HK-2 (cell line): Measurements from ENCODE around the gene CCDC117.
A peak's percentile ranks its signal among the peaks of the same experiment; 100 is the strongest.
"Not testable (repeated sequence)": the region's sequence is repeated elsewhere in the genome, so short reads cannot be mapped to it uniquely, and the experiment has no call there.

ENCODE experiments used
- DNase-seq: peaks from one replicate; pipeline ENCODE4 v3.0.0-alpha.2; 2018; ENCODE audit not compliant: unreplicated experiment

The CCDC117 gene

GRCh38 chr22:28801845-28802594 lies 29.5 kb downstream of the CCDC117 start:
- no peak for DNase-seq

- DNase-seq, result no peak
These were observed 30.2 kb downstream of the CCDC117 start for GRCh38 chr22:28802595-28803123.

- not testable (repeated sequence) for DNase-seq
These were observed 32.9 kb downstream of the CCDC117 start for GRCh38 chr22:28805426-28805825.

- no peak for DNase-seq
These were observed 36.3 kb downstream of the CCDC117 start for GRCh38 chr22:28808716-28809355.

- no peak for DNase-seq
These were observed 38.5 kb downstream of the CCDC117 start for GRCh38 chr22:28810821-28811491.

DNA sequence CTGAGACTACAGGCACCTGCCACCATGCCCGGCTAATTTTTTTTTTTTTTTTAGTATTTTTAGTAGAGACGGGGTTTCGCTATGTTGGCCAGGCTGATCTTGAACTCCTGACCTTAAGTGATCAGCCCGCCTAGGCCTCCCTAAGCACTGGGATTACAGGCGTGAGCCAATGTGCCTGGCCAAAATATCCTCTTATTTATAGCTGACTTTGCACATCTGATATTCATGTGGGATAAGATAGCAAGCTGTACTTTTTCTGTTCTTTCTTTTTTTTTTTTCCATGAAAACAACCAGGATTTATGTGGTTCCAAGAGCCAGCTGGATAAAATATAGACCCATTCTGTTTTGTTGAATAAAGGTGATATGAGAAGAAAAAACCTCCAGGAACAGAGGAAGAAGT lies 40.0 kb downstream of the CCDC117 start:
- no peak for DNase-seq

- no peak for DNase-seq
These were observed 41.5 kb downstream of the CCDC117 start for GRCh38 chr22:28813772-28814518.

DNA sequence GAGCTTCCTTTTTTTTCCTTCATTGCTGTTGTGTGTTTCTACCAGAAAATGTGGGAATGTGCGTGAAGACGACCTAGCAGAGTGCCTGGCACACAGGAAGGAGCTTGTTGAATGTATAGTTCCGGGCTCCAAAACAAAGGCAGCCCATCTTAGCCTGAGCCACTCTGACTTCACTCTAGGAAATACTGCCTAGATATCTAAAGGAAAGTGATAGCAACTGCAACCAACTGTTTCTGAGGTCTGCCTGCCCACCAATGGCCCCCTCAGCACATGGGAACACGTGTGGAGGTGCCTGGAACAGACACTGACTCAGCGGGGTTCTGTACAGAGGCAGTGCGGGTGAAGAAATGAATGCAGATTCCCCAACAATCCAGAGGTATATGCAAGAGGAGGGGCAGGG lies 42.6 kb downstream of the CCDC117 start:
- no peak for DNase-seq

- no peak for DNase-seq
These were observed 43.2 kb downstream of the CCDC117 start for GRCh38 chr22:28815729-28816128.

DNA sequence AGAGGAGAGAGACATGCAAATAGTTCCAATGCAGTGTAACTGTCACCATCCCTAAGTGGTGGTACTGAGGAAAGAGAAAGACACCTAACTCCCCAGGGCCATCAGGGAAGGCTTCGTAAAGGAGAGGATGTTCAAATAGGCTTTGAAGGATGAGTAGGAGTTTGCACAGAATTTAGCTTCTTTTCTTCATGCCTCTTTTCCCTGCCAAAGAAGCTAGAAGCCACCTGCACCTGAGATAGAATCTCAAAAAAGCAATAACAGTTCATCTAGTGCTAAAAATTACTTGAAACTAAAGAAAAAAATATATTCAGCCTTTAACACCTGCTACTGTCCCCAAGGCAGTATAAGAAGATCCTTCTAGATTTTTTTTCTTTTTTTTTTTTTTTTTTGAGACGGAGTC lies 44.6 kb downstream of the CCDC117 start:
- DNase-seq, result no peak

- no peak for DNase-seq
These were observed 45.7 kb downstream of the CCDC117 start for GRCh38 chr22:28817919-28818859.

DNA sequence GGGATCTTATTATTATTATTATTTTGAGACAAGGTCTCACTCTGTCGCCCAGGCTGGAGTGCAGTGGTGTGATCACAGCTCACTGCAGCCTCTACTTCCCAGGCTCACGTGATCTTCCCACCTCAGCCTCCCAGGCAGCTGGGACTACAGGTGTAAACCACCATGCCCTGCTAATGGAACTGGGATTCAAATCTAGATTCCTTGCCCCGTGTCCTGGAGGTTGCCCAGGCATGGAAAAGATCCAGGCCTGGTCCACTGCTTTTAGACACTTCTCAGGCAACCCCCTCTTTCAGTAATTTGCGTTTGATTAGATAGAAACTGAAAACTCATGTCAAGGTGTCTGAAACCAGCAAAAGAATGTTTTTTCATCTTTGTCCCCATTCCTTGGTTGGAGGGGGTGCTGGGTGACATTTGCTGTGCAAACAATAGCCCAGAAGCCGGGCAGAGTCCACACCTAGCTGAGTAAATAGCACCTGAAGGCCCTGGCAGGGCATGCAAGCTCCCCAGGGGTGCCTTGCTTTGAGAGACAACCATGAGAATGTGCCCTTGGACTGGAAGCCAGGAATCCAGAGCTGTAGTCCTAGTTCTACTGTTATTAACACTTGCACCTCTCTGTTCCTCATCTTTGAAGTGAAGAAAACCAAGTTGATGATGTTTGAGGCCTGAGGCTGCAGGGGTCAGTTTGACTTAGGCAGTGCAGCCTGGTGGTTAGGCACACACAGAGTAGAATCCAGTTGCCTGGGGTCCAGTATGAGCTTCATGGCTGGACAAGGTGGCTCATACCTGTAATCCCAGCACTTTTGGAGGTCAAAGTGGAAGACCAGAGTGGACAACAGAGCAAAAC lies 47.0 kb downstream of the CCDC117 start:
- DNase-seq, result no peak

- DNase-seq, result no peak
These were observed 48.4 kb downstream of the CCDC117 start for GRCh38 chr22:28820885-28821284.

- DNase-seq, result no peak
These were observed 49.0 kb downstream of the CCDC117 start for GRCh38 chr22:28821452-28821851.

GRCh38 chr22:28822930-28823551 lies 50.5 kb downstream of the CCDC117 start:
- DNase-seq, result peak; percentile 10

DNA sequence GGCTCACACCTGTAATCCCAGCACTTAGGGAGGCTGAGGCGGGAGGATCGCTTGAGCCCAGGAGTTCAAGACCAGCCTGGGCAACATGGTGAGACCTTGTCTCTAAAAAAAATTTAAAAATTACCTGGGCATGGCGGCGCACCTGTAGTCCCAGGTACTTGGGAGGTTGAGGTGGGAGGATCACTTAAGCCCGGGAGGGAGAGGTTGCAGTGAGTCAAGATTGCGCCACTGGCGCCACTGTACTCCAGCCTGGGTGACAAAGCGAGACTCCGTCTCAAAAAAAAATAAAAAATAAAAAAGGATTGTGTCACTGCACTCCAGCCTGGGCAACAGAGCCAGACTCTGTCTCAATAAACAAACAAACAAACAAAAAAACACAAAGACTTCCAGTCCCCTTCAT lies 52.0 kb downstream of the CCDC117 start:
- not testable (repeated sequence) for DNase-seq

DNA sequence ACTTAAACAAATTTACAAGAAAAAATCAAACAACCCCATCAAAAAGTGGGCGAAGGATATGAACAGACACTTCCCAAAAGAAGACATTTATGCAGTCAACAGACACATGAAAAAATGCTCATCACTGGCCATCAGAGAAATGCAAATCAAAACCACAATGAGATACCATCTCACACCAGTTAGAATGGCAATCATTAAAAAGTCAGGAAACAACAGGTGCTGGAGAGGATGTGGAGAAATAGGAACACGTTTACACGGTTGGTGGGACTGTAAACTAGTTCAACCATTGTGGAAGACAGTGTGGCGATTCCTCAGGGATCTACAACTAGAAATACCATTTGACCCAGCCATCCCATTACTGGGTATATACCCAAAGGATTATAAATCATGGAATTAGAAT lies 53.9 kb downstream of the CCDC117 start:
- not testable (repeated sequence) for DNase-seq

GRCh38 chr22:28826921-28827320 lies 54.4 kb downstream of the CCDC117 start:
- no peak for DNase-seq
